Sciatic nerve (tissue), 2 donors: ENCODE data around the gene ACAA1. TPM values are rescaled to one million over a fixed set of nuclear protein-coding genes. Genes with fewer than 3 reads are reported as not detected.
A peak's percentile ranks its signal among the peaks of the same experiment; 100 is the strongest.
"Not testable (repeated sequence)": the region's sequence is repeated elsewhere in the genome, so short reads cannot be mapped to it uniquely, and the experiment has no call there.

Experiments
- ATAC-seq: fragments of 200-7000 bp; cut with Tn5 transposase; one replicate; pipeline ENCODE4 v1.9.1; 2020; ENCODE audit warnings: mild to moderate bottlenecking, moderate library complexity
- DNase-seq: peaks from one replicate; pipeline ENCODE4 v3.0.0-alpha.2; 2020; ENCODE audit warnings: low spot score
- intact Hi-C: fragments of 100-400 bp; cut with DNase I; formaldehyde crosslinking; loops from one replicate; pipeline ENCODE4 v1.14.2; 2022
- total RNA-seq: library from RNA; stranded (reverse); fragmentation: NEBNext Ultra II Directional; extraction: Animal tissue kit (Norgen Biotek cat#: 25700); gene quantifications from one replicate; pipeline ENCODE4 v1.2.1, GENCODE V29; 2021
- donor health status: DM: no; HTN: no; CAD: no.
- donor health status: DM: no; HTN: no; CAD: no.

Gene ACAA1
- total RNA-seq, 1 donor from 2014 or later = 67.6 TPM

GRCh38 chr3:38090453-38090852, 46.5 kb downstream of the ACAA1 start:
- DNase-seq (no peak), ATAC-seq (no peak)
- intact Hi-C loops = no loop called here

DNA sequence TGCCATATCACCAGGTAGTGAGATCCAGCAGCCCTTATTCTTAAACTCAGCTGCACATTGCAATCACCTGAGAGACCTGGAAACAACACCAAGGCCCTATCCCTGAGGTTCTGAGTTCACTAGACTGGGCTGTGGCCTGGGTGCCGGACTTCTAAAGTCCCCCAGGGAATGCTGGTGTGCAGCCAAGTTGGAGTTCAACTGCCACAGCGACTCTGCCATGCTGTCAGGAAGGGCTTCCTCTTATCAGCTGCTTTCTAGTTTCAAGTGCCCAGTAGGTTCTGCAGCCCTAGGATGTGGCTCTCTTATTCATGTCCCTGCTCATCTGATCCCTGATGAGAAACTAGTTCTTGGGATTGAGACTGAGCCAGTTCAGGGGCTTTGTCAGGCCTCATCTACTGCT, 47.8 kb downstream of the ACAA1 start:
- intact Hi-C loops = no loop called here
- ATAC-seq = no peak
- DNase-seq = no peak

DNA sequence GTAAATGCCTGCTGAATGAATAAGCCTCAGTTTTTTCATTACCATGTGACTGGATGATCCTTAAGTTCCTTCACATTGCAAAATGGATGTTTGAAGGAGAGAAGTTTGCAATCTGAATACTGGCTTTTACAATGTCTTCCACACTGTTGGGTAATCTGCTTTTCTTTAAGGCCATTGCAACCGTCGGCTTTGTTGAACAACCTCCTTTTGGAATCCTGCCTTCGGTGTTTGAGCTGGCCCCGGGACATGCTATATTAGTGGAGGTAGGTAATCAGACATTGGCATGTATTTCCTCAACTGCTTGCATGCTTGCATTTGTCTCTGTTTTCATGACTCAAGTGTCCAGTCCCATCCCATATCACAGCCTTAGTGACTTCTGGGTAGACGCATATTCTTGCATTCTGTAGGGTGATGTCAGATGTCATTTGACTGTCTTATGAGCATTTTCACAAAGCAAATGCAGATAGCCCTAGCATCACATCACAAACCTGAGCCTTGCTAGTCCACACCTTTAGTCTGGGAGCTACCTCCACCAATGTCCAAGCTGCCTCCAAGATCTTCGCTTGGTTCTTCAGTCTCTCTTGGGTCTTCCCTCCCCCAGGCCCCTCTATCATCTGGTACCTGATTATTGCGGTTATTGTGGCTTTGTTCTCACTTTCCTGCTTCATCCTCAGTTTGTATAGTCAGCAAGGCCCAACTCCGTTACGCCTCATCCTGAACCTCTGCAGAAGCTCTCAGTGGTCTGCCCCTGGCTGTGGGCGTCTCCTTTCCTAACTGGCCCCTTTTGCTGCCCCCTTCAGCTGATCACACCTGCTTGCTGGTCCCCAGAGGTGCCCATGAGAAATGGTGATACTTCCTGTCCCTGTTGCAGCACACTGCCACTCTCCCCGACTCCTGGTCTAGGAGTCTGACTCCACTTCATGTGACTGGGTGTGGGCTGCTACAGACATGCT, 48.5 kb downstream of the ACAA1 start:
- intact Hi-C loops = no loop called here
- ATAC-seq (no peak), DNase-seq (no peak)

GRCh38 chr3:38087278-38087677, 49.6 kb downstream of the ACAA1 start:
- DNase-seq, intact Hi-C loops, ATAC-seq: not testable (repeated sequence)

DNA sequence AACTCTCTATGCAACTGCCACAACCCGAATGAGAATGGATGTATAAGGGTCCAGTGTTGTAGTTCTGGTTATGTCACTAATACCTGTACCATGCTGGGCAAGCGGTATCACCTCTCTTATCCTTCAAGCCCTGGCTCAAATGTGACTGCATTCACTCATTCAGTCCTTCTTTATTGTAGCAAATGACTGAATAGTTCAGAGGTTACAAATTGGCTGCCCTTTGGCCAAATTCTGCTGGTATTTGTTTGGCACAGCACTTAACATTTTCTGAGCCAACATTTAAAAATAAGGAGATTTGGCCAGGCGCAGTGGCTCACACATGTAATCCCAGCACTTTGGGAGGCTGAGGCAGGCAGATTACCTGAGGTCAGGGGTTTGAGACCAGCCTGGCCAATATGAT, 50.4 kb downstream of the ACAA1 start:
- intact Hi-C loops = no loop called here
- ATAC-seq = no peak
- no peak for DNase-seq

GRCh38 chr3:38085943-38086324, 51.0 kb downstream of the ACAA1 start:
- ATAC-seq (peak; percentile 42), DNase-seq (no peak)

GRCh38 chr3:38085311-38085942, 51.5 kb downstream of the ACAA1 start:
- ATAC-seq (peak; percentile 22), DNase-seq (no peak)
- intact Hi-C loops = no loop called here

More at GRCh38 chr3:38085943-38086324, 51.0 kb downstream of the ACAA1 start:
- intact Hi-C loops = no loop called here

DNA sequence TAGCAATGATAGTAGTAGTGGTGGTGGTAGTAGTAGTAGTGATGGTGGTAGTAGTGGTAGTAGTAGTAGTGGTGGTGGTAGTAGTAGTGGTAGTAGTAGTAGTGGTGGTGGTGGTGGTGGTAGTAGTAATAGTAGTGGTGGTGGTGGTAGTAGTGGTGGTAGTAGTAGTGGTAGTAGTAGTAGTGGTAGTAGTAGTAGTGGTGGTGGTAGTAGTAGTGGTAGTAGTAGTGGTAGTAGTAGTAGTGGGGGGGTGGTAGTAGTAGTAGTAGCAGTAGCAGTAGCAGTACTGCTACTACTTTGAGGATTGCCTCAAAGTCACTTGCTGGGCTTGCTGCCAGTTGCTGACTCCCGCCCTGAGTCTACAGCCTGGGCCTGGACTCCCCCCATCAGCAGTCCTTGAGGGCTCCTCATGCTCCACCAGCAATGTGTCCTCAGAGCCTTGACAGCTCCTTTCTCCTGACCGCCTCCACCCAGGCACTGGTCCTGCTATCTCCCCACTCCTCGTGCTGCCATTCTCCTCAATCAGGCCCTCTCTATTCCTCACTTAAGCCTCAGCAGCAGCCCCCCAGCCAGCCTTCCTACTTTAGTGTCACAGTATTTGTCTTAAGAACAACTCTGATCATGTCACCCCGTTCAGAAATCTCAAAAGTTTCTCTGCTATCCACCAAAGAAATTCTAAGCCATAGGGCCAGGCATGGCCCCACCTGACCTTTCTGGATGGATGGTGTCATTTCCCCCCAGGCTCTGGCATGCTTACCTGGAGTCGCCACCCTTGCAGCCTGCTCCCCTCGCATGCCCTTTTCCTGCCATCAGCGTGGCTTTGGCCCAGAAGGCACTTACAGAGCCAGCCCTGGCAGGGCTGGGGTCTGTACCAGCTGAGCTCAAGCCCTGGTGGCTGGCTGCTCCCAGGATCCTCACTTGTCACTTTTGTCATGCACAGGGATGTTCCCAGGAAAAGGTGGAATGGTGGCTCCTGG, 52.3 kb downstream of the ACAA1 start:
- peak; percentile 74 for ATAC-seq
- no peak for DNase-seq
- intact Hi-C loops = no loop called here

- DNase-seq (no peak), ATAC-seq (no peak)
- intact Hi-C loops = no loop called here
Observed at GRCh38 chr3:38083871-38084333, 53.0 kb downstream of the ACAA1 start.

- intact Hi-C loops, DNase-seq: not testable (repeated sequence)
Observed at GRCh38 chr3:38083254-38083653, 53.7 kb downstream of the ACAA1 start.

DNA sequence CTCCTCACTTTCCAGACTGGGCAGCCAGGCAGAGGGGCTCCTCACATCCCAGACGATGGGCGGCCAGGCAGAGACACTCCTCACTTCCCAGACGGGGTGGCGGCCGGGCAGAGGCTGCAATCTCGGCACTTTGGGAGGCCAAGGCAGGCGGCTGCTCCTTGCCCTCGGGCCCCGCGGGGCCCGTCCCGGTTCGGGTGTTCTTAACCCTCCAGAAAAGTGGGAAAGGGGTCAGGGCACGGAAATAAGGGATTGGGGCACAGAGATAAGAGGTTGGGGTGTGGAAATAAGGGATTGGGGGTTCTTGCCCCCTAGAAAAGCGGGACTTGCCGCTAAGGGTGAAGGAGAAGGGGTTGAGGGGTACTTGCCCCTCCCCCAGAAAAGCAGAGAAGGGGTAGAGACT, 54.6 kb downstream of the ACAA1 start:
- ATAC-seq, intact Hi-C loops, DNase-seq: not testable (repeated sequence)

More at GRCh38 chr3:38083254-38083653, 53.7 kb downstream of the ACAA1 start:
- ATAC-seq = not testable (repeated sequence)

- ATAC-seq, DNase-seq, intact Hi-C loops: not testable (repeated sequence)
Observed at GRCh38 chr3:38077073-38077472, 59.9 kb downstream of the ACAA1 start.

Other genes with a start within 250 kb of the ACAA1 start
- gene VILL, start 146.3 kb downstream of the ACAA1 start, total RNA-seq = 9.9 TPM
- gene PLCD1, start 107.5 kb downstream of the ACAA1 start, total RNA-seq = 40.7 TPM
- 4.8 TPM for gene DLEC1, start 97.9 kb downstream of the ACAA1 start, total RNA-seq
- 25.0 TPM for gene MYD88, start 1.5 kb upstream of the ACAA1 start, total RNA-seq
- 42.6 TPM for gene OXSR1, start 28.4 kb upstream of the ACAA1 start, total RNA-seq
- gene SLC22A13, start 128.7 kb upstream of the ACAA1 start, total RNA-seq = 0.98 TPM
- gene SLC22A14, start 145.2 kb upstream of the ACAA1 start, total RNA-seq = 0.13 TPM
- gene XYLB, start 209.7 kb upstream of the ACAA1 start, total RNA-seq = 5.3 TPM